Cardiac muscle cell (in vitro differentiated cells and primary cell): ENCODE measurements around the gene SYT9. TPM values are rescaled to one million over a fixed set of nuclear protein-coding genes. Genes with fewer than 3 reads are reported as not detected.

Experiments
- DNase-seq, 2 donors: peaks; one replicate each; pipeline versions ENCODE4 v3.0.0 to v3.0.0-alpha.2; 2010 to 2017; ENCODE audit warnings: low read depth in 1 of 2, low spot score in 1 of 2
- H3K27ac ChIP-seq: fragments of 200-600 bp; sonication (generic); 2 replicates; pipeline ENCODE4 v1.5.1; 2016
- H3K27me3 ChIP-seq: fragments of 200-600 bp; sonication (generic); 2 replicates; pipeline ENCODE4 v1.6.0; 2016; ENCODE audit warnings: control low read depth
- H3K36me3 ChIP-seq: fragments of 200-600 bp; sonication (generic); 2 replicates; pipeline ENCODE4 v1.5.1; 2016; ENCODE audit warnings: control low read depth
- H3K4me1 ChIP-seq: fragments of 200-600 bp; sonication (generic); 2 replicates; pipeline ENCODE4 v1.8.1; 2017; ENCODE audit warnings: low read depth, mild to moderate bottlenecking, mixed run types
- H3K4me3 ChIP-seq: fragments of 200-600 bp; sonication (generic); 2 replicates; pipeline ENCODE4 v1.5.1; 2016; ENCODE audit warnings: mild to moderate bottlenecking
- H3K9me3 ChIP-seq: fragments of 200-600 bp; sonication (generic); 2 replicates; pipeline ENCODE4 v1.5.1; 2017; ENCODE audit warnings: low read depth, mild to moderate bottlenecking, control low read depth
- CTCF ChIP-seq: IDR thresholded peaks from 2 replicates; pipeline ENCODE4 v1.5.1; 2012; ENCODE audit warnings: low read depth, mild to moderate bottlenecking, low read length
- polyA plus RNA-seq: library from polyadenylated mRNA; unstranded; fragments of >200 nt; fragmentation: Nextera tagmentation; extraction: Ambion mirVana; gene quantifications from 2 replicates; pipeline ENCODE4 v1.2.1, GENCODE V29; 2016
- total RNA-seq: library from RNA; depleted of rRNA; stranded (reverse); fragments of >200 nt; gene quantifications from 2 replicates; pipeline ENCODE4 v1.2.3, GENCODE V29; 2016

Gene SYT9
- total and polyA plus RNA-seq, 2 experiments from 2014 or later, result 1.3 to 2.2 TPM

- H3K4me1 ChIP-seq, result peaks cover 10% of the 10 kb centered on the region
- H3K4me3 ChIP-seq, result peak overlapping the region; percentile 56
- H3K9me3 ChIP-seq, result no peaks in the 10 kb centered on the region
- TF ChIP-seq CTCF, result no peak
- no peaks in the 10 kb centered on the region for H3K36me3 ChIP-seq
- H3K27me3 ChIP-seq, result peaks cover 52% of the 10 kb centered on the region
- no peak for DNase-seq
- H3K27ac ChIP-seq, result no peak overlapping the region
These were observed 243 bp upstream of the SYT9 start for GRCh38 chr11:7251487-7251835.

- no peak overlapping the region for H3K27ac ChIP-seq
- DNase-seq, result peak in 1 of 2 donors; percentile 13
- H3K36me3 ChIP-seq, result no peaks in the 10 kb centered on the region
- H3K4me1 ChIP-seq, result peaks cover 10% of the 10 kb centered on the region
- H3K27me3 ChIP-seq, result peaks cover 46% of the 10 kb centered on the region
- no peaks in the 10 kb centered on the region for H3K9me3 ChIP-seq
- TF ChIP-seq CTCF, result no peak
- peak overlapping the region; percentile 56 for H3K4me3 ChIP-seq
These were observed 1.0 kb downstream of the SYT9 start for GRCh38 chr11:7252683-7253213.

GRCh38 chr11:7253800-7254199 lies 2.1 kb downstream of the SYT9 start:
- DNase-seq, result no peak
- H3K27ac ChIP-seq, result no peak overlapping the region
- no peak overlapping the region for H3K4me3 ChIP-seq
- TF ChIP-seq CTCF, result no peak
- peaks cover 45% of the 10 kb centered on the region for H3K27me3 ChIP-seq
- peaks cover 10% of the 10 kb centered on the region for H3K4me1 ChIP-seq
- no peaks in the 10 kb centered on the region for H3K9me3 ChIP-seq
- H3K36me3 ChIP-seq, result no peaks in the 10 kb centered on the region

- no peak for TF ChIP-seq CTCF
- Histone ChIP-seq H3K27me3 (peaks cover 35% of the 10 kb centered on the region), H3K4me1 (peaks cover 10% of the 10 kb centered on the region), H3K36me3 (no peaks in the 10 kb centered on the region), H3K4me3 (no peak overlapping the region), H3K27ac (no peak overlapping the region), H3K9me3 (no peaks in the 10 kb centered on the region)
- DNase-seq, result no peak
These were observed 3.1 kb downstream of the SYT9 start for GRCh38 chr11:7254731-7255291.

- Histone ChIP-seq H3K4me1 (peaks cover 10% of the 10 kb centered on the region), H3K27me3 (peaks cover 17% of the 10 kb centered on the region), H3K9me3 (no peaks in the 10 kb centered on the region), H3K4me3 (no peak overlapping the region), H3K36me3 (no peaks in the 10 kb centered on the region), H3K27ac (no peak overlapping the region)
- TF ChIP-seq CTCF, result no peak
- no peak for DNase-seq
These were observed 5.2 kb downstream of the SYT9 start for GRCh38 chr11:7256943-7257342.
